ENCODE results near the gene OSBPL9.

The OSBPL9 gene

GRCh38 chr1:51738681-51739080 lies 121.8 kb downstream of the OSBPL9 start:
- H3K36me3 ChIP-seq (replicated peaks) = no peaks in the 10 kb centered on the region
- H3K4me3 ChIP-seq (ENCODE audit: low read depth, low read length) = no peak overlapping the region
- TF ChIP-seq CTCF (IDR thresholded peaks at IDR 0.05; ENCODE audit: low read depth, low read length, missing control alignments) = no peak
- DNase-seq = no peak
- H3K27ac ChIP-seq = no peak overlapping the region
- no peaks in the 10 kb centered on the region for H3K27me3 ChIP-seq (replicated peaks)
- in situ Hi-C loops (cut with HindIII; ENCODE audit: low pct_ligation_motif_present, low sequenced_read_pairs) = no loop called here

GRCh38 chr1:51740652-51741051 lies 123.8 kb downstream of the OSBPL9 start:
- no peak overlapping the region for H3K27ac ChIP-seq
- in situ Hi-C loops (cut with HindIII; ENCODE audit: low pct_ligation_motif_present, low sequenced_read_pairs) = no loop called here

GRCh38 chr1:51741121-51741681 lies 124.3 kb downstream of the OSBPL9 start:
- Histone ChIP-seq H3K27ac (no peak overlapping the region), H3K27me3 (replicated peaks) (no peaks in the 10 kb centered on the region), H3K36me3 (replicated peaks) (no peaks in the 10 kb centered on the region), H3K4me3 (ENCODE audit: low read depth, low read length) (no peak overlapping the region)
- TF ChIP-seq CTCF (IDR thresholded peaks at IDR 0.05; ENCODE audit: low read depth, low read length, missing control alignments) = no peak
- in situ Hi-C loops (cut with HindIII; ENCODE audit: low pct_ligation_motif_present, low sequenced_read_pairs) = no loop called here
- DNase-seq = no peak

More at GRCh38 chr1:51740652-51741051, 123.8 kb downstream of the OSBPL9 start:
- no peak for DNase-seq
- Histone ChIP-seq H3K4me3 (ENCODE audit: low read depth, low read length) (no peak overlapping the region), H3K27me3 (replicated peaks) (no peaks in the 10 kb centered on the region), H3K36me3 (replicated peaks) (no peaks in the 10 kb centered on the region)
- TF ChIP-seq CTCF (IDR thresholded peaks at IDR 0.05; ENCODE audit: low read depth, low read length, missing control alignments) = no peak

- no peak for TF ChIP-seq CTCF (IDR thresholded peaks at IDR 0.05; ENCODE audit: low read depth, low read length, missing control alignments)
- Histone ChIP-seq H3K4me3 (ENCODE audit: low read depth, low read length) (no peak overlapping the region), H3K36me3 (replicated peaks) (no peaks in the 10 kb centered on the region), H3K27ac (no peak overlapping the region), H3K27me3 (replicated peaks) (no peaks in the 10 kb centered on the region)
- in situ Hi-C loops (cut with HindIII; ENCODE audit: low pct_ligation_motif_present, low sequenced_read_pairs) = no loop called here
- no peak for DNase-seq
Observed at GRCh38 chr1:51744506-51745303, 127.8 kb downstream of the OSBPL9 start.

GRCh38 chr1:51745304-51745570 lies 128.3 kb downstream of the OSBPL9 start:
- Histone ChIP-seq H3K27ac (no peak overlapping the region), H3K36me3 (replicated peaks) (no peaks in the 10 kb centered on the region), H3K4me3 (ENCODE audit: low read depth, low read length) (no peak overlapping the region), H3K27me3 (replicated peaks) (no peaks in the 10 kb centered on the region)
- TF ChIP-seq CTCF (IDR thresholded peaks at IDR 0.05; ENCODE audit: low read depth, low read length, missing control alignments) = no peak
- no peak for DNase-seq
- in situ Hi-C loops (cut with HindIII; ENCODE audit: low pct_ligation_motif_present, low sequenced_read_pairs) = no loop called here

GRCh38 chr1:51749151-51749550 lies 132.3 kb downstream of the OSBPL9 start:
- no peak overlapping the region for H3K27ac ChIP-seq
- no peak overlapping the region for H3K4me3 ChIP-seq (ENCODE audit: low read depth, low read length)
- peaks cover 9% of the 10 kb centered on the region for H3K36me3 ChIP-seq (replicated peaks)
- DNase-seq = no peak
- in situ Hi-C loops (cut with HindIII; ENCODE audit: low pct_ligation_motif_present, low sequenced_read_pairs) = no loop called here
- H3K27me3 ChIP-seq (replicated peaks) = no peaks in the 10 kb centered on the region
- no peak for TF ChIP-seq CTCF (IDR thresholded peaks at IDR 0.05; ENCODE audit: low read depth, low read length, missing control alignments)
